GM19238 (cell line): ENCODE results near the gene RNF157.

Experiments used
- DNase-seq: peaks from one replicate; pipeline ENCODE4 v3.0.0; 2011; ENCODE audit warnings: low spot score; ENCODE audit not compliant: insufficient read length

RNF157 gene

DNA sequence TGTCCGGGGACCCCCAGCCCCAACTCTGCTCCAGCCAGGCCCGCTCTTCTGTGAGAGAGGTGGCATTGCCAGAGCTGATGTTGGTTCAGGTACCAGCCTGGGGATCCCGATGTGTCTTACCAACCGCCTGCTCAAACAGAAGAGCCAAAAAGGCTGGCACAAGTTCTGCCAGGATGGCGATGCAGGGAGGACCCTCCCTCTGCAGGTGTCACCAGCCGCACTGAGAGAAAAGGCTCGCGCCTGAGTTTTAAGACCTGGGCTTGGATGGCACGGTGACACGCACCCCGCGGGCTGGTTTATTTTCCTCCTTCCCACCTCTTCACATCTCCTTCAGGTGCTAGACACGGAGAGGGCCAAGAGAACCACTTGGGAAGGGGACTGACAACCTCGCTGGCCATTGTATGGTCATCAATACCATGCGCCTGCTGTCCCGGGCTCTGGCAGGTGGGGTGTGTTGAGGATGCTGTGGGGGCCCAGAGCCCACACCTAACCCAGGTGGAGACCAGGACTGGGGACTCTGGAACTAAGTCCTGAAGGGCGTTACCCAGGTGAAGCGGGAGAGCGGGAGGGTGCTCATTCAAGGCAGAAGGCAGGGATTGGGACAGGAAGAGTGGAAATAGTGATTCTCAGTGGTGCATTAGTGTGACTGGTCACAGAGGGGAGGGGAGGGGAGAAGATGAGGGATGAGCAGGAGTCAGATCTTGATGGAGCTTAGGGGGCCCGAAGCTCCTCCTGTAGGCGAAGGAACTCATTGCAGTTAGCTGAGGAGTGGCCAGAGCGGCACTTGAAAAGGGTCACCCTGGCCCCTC is 115.5 kb downstream of the RNF157 start:
- DNase-seq = no peak

DNA sequence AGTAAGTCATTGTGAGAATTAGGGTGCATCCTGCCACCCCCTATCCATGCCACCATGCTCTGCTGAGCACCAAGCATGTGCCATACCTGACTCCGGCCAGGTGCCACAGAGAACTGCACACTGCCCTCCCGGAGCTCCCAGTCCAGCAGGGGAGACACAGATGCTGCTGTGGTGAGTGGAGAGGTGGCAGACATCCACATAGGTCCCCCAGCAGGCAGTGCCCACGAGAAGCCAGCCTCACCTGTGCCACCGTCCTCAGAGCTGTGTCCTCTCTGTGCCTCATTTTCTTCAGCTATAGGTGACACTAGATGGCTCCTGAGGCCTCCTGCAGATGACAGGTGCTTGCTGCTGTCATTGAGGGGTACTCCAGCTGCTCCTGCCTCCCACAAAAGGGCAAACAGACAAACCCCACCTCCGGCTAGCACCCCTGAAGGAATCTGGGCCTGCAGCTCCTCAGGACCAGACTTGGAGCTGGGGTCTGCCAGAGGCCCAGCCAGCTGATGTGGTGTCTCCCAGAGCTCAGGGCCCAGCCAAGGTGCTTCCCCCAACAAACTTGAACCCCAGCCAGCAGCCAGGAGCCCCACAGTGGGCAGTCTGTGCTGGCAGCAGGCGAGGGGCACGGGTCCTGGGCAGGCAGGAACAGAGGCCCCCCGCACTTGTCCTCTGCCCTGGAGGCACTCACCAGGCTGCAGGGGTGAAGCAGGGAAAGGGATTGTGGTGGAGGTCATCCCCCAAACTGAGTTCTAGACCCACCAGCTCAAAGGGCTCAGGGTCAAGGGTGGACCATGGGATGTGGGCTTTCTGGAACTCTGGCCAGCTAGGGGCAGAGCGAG is 116.3 kb downstream of the RNF157 start:
- DNase-seq = no peak

- DNase-seq = no peak
These were observed 117.1 kb downstream of the RNF157 start for GRCh38 chr17:76123191-76123499.

- DNase-seq = peak; percentile 8
These were observed 117.7 kb downstream of the RNF157 start for GRCh38 chr17:76122431-76123190.

- DNase-seq = peak; percentile 41
These were observed 118.3 kb downstream of the RNF157 start for GRCh38 chr17:76121932-76122430.

- DNase-seq = peak; percentile 1
These were observed 119.7 kb downstream of the RNF157 start for GRCh38 chr17:76120658-76121008.

DNA sequence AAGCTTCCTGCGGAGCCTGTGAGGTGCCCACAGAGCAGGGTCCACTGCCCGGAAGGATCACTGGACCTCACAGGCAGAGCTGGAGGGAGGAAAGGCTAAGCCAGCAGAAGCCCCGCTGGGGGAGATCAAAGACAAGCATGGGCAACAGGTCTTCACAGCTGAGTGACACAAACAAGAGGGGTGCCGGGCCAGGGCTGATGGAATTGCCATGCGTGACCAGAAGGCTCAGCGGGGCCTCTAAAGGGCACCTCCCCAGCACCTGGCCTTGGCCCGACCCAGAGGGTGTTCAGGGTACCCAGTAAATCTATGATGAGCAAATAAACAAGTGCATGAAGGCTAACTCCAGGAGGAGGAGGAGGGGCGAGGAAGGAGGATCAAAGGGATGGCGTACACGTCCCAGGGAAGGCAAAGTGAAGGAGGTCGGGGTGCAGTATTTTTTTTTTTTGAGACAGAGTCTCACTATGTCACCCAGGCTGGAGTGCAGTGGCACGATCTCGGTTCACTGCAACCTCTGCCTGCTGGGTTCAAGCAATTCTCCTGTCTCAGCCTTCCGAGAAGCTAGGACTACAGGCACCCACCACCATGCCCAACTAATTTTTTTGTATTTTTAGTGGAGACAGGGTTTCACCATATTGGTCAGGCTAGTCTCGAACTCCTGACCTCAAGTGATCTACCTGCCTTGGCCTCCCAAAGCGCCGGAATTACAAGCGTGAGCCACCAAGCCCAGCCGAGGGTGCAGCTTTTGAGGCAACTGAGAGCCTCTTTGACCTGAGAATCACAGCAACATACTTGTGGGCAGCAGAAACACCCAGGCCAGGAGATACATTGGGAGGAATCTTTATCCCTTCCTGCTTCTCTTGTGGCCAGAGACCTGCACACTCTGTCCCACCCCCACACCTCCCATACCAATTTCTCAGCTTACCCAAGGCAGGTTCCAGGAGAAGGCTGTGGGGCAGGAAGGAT is 120.6 kb downstream of the RNF157 start:
- no peak for DNase-seq

- DNase-seq = no peak
These were observed 125.0 kb downstream of the RNF157 start for GRCh38 chr17:76115138-76115754.

DNA sequence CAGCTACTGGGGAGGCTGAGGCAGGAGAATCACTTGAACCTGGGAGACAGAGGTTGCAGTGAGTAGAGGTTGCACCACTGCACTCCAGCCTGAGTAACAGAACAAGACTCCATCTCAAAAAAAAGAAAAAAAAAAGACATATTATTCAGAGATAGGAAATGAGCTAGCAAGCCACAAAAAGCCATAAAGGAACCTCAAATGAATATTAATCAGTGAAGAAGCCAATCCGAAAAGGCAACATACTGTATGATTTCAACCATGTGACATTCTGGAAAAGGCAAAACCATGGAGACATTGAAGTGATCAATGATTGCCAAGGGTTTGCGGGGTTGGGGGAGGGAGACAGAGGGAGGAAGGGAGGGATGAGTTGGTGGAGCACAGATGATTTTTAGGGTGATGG is 128.3 kb downstream of the RNF157 start:
- DNase-seq = no peak

- no peak for DNase-seq
These were observed 132.8 kb downstream of the RNF157 start for GRCh38 chr17:76107509-76107908.

DNA sequence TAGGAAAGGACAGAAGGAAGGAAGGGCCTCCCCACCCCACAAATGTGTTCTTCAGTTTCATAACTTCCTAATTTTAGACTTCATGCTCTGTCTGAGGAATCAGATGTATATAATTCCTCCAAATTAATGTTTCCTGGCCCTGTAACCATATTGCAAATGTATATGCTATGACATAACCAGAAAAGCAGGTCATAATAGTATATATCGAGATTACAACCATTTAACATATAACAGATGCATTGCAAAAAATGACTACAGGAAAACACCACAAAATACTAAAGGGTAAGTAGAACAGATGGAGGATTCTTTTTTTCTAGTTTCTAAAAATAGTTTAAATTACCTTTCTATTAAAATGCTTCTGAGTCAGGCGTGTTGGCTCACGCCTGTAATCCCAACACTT is 133.6 kb downstream of the RNF157 start:
- DNase-seq = no peak

- no peak for DNase-seq
These were observed 135.4 kb downstream of the RNF157 start for GRCh38 chr17:76104896-76105231.

GRCh38 chr17:76104140-76104895 is 136.0 kb downstream of the RNF157 start:
- DNase-seq = no peak

DNA sequence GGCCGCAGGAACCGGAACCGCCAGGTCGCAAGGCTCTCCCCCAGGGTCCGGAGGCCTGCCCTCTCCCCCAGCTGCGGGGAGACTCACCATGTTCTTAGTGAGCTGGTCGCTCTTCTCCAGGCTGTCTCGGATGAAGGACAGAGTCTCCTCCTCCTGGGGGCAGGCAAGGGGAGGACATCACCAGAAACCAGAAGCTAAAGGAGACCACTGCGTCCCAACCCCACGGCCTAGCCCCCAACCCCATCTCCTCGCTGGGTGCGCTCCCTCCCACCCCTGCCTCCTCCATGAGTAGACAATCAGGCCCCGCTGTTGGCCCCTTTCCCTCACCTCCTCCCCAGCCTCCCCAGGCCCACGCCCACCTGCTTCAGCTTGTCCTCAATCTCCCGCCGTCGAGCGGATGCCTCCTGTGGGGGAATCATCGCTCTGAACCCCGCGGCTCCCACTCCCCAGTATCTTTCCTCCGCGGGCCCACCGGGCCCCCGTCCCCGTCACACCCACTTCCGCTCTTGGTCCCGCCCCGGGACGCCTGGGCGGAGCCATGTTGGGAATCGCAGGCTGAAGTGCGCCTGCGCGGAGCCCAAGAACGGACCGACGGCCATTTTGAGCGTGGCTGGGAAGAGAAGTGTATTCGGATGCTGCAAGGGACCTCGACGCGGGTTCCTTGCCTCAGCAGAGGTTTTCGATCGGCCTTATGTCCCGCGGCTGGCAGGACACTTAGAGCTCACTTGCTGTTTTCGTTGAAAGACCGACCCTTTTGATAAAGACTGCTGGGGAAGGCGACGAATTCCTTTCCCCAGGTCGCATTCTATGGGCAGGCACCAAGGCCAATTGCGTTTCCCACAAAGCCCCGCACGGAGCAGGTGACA is 136.8 kb downstream of the RNF157 start, which contains the start of gene EXOC7:
EXOC7 (minus strand) TSS at position 514 of the 866 bp plus-strand sequence; CDS start at position 419, 95 bp downstream.
- peak; percentile 97 for DNase-seq

GRCh38 chr17:76102944-76103273 is 137.4 kb downstream of the RNF157 start:
- no peak for DNase-seq

DNA sequence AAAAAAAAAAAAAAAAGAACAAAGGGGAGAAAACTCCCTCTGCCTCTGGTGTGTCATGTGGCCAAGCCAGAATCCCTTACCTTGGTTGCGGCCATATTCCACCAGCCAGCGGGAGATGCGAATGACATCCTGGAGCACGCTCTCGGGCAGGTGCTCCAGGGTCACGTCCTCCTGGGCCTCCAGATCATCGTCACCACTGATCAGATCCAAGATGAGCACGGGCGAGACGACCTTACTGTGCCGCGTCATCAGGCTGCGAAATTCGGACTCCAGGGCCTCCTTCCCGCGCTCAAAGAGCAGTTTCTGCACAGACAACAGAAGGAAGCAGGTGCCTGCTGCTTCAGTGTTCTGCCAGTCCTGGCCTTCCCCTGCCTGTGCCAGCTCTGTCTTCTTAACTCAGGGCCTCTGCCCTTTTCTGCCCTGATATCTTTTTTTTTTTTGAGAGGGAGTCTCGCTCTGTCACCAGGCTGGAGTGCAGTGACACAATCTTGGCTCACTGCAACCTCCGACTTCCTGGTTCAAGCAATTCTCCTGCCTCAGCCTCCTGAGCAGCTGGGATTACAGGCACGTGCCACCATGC is 142.5 kb downstream of the RNF157 start:
- no peak for DNase-seq

DNA sequence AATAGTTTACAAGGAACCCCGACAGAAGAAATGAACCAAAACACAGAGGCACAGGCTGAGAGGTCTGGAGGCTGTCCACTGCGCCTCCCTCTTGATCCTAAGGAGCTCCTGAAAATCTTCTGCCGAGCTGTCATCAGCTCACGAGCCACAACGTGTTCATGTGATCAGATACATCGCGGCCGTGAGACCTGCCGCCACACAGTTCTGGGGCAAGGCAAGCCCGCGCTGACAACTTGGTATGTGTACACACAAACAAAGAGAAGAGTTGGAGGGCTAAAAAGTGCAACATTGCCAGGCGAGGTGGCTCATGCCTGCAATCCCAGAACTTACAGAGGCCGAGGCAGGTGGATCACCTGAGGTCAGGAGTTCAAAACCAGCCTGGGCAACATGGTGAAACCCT is 144.3 kb downstream of the RNF157 start:
- DNase-seq = no peak

DNA sequence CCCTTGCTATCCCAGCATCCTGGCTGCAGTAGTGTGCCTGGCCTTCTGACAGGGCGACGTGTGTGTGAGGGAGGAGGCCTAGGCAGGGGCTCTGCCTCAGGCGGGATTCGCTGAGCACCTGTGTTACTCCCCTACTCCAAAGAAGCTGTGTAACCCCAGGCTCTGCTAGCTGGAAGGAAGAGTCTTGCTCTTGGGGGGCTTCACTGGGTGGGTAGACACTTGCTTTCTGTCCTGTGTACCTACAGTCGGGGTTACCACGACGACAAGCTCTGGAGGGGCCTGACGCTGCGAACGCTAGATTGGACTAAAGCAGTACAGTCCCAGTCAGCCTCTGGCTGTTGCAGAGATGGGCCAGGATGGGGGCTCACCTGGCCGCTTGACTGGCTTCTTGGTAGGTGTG is 146.2 kb downstream of the RNF157 start:
- DNase-seq = no peak
